GM18867 (cell line): ENCODE measurements around the gene SRGAP1.
"Not testable (repeated sequence)": the region's sequence is repeated elsewhere in the genome, so short reads cannot be mapped to it uniquely, and the experiment has no call there.

Experiments used
- ATAC-seq: cut with Tn5 transposase; IDR thresholded peaks from one replicate; pipeline ENCODE4 v1.9.1; 2021; ENCODE audit warnings: mild to moderate bottlenecking, moderate library complexity; ENCODE audit not compliant: unreplicated experiment

Gene SRGAP1

GRCh38 chr12:64103825-64104740, 259.6 kb downstream of the SRGAP1 start:
- no peak for ATAC-seq

DNA sequence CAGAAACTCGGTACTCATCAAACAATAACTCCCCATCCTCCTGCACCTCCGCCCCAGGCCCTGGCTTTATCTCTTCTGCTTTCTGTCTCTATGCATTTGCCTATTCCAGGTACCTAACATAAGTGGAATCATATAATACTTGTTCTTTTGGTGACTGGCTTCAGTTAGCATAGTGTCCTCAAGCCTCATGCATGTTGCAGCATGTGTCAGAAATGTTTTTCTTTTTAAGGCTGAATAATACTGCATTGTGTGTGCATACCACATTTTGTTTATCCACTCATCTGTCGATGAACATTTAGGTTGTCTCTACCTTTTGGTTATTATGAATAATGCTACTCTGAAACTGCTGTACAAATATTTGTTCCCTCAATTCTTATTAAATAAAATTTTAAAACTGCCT, 260.5 kb downstream of the SRGAP1 start:
- no peak for ATAC-seq

DNA sequence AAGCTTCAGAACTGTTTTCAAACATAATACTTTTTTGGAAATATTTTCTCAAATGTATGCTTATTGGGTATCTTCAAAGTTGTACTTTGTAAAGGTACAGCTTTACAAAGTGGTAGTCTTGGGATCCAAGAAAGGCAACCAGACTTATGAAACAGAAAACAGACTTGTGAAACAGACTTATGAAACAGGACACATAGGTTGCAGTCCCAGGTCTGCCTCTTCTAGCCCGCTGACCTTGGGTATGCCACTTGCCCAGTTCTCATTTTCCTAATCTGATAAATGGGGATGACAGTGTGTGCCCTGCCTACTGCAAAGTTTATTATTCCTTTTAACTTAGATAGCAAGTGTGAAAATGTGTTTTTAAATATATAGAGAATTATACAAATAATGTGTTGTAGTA, 263.3 kb downstream of the SRGAP1 start:
- ATAC-seq = no peak

DNA sequence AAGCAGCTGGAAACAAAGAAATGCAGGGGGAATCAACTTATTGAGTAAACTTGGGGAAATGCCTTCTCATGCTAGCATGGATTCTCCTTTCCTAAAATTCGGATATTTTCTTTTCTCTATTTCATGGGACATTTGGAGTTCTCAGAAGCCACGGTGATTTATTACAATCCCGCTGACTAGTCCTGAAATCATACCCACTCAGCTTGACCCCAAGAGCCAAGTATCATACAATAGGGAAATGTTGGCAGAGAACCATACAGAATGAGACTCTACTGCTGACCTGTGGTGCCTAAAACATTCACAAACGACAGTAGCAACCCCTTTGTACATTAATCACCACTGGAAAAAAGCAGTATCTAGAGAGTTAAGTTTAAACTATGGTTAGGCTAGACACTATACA, 265.2 kb downstream of the SRGAP1 start:
- no peak for ATAC-seq

GRCh38 chr12:64110864-64111263, 266.4 kb downstream of the SRGAP1 start:
- ATAC-seq = no peak

GRCh38 chr12:64116969-64117368, 272.5 kb downstream of the SRGAP1 start:
- no peak for ATAC-seq

DNA sequence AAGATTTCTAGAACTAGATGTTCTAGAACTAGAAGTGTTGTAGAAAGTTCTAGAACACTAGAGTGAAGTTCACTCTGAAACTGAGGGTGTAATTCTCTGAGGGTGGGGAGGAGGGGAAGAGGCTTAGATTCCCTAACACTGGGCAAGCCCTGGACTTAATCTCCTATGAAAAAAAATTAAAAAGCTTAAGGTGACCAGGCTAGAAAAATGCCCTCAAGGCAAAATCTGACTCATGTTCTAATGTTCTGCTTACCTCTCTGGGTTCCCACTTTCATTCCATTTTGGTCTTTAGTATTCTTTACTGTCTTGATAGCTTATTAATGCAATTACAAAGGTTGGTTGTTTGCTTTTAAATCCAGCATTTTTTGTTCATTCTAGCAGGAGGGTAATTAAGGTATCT, 276.1 kb downstream of the SRGAP1 start:
- no peak for ATAC-seq

DNA sequence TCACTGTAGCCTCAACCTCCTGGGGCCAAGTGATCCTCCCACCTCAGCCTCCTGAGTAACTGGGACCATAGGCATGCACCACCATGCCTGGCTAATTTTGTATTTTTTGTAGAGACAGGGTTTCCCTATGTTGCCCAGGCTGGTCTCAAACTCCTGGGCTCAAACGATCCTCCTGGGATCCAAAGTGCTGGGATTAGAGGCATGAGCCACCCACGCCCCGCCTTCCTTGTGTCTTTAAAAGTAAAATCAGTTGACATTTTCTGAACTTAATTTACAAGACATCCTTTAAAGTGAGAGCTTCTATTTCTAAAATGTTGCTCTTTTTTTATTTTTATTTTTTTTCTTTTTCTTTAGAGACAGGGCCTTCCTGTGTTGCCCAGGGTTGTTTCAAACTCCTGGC, 276.6 kb downstream of the SRGAP1 start:
- ATAC-seq = not testable (repeated sequence)

DNA sequence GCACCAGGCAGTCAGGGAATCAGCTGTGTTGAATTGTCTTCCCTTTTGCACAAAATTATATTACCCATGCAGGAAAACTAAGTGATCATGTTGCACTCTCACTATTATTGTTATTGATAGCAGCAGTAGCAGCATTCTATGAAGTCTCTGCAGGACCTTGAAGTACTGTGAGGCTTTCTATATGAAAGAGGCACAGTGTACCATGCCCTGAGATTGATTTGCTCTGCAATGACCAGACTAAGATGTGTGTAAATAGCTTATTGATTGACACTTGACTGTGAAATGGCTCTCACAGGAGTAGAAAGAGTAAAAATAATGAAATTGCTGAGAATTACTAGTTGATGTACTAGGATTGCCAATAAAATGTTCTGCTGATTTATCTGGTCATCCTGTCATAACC, 277.7 kb downstream of the SRGAP1 start:
- no peak for ATAC-seq

- no peak for ATAC-seq
These were observed 278.5 kb downstream of the SRGAP1 start for GRCh38 chr12:64122995-64123394.

- ATAC-seq = no peak
These were observed 278.9 kb downstream of the SRGAP1 start for GRCh38 chr12:64123448-64123847.

- no peak for ATAC-seq
These were observed 280.2 kb downstream of the SRGAP1 start for GRCh38 chr12:64124511-64125197.

DNA sequence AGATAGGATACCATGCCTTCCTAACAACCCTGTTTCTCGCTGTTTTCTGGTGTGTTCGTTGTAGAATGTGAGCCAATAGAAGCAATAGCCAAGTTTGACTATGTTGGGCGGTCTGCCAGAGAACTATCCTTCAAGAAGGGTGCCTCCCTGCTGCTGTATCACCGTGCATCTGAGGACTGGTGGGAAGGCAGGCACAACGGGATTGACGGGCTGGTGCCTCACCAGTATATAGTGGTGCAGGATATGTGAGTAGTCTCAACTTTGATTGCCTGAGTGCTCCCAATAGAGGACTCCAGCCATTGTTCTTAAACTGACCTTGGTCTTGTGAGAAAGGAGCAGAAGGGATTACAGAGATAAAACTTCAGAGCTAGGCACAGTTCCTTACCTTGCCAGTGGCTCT, 281.4 kb downstream of the SRGAP1 start:
- ATAC-seq = no peak

DNA sequence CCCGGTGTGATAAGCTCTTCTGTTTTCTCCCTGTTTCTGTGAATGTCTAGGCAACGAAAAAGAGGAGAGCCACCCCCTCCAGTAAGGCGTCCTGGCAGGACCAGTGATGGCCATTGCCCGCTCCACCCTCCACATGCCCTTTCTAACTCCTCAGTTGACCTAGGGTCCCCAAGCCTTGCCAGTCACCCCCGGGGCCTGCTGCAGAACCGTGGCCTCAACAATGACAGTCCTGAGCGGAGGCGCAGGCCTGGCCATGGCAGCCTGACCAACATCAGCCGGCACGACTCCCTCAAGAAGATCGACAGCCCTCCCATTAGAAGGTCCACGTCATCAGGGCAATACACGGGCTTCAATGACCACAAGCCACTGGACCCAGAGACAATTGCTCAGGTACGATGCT, 283.3 kb downstream of the SRGAP1 start:
- no peak for ATAC-seq

GRCh38 chr12:64128366-64128765, 283.9 kb downstream of the SRGAP1 start:
- ATAC-seq = no peak

- ATAC-seq = not testable (repeated sequence)
These were observed 286.0 kb downstream of the SRGAP1 start for GRCh38 chr12:64130476-64130875.

DNA sequence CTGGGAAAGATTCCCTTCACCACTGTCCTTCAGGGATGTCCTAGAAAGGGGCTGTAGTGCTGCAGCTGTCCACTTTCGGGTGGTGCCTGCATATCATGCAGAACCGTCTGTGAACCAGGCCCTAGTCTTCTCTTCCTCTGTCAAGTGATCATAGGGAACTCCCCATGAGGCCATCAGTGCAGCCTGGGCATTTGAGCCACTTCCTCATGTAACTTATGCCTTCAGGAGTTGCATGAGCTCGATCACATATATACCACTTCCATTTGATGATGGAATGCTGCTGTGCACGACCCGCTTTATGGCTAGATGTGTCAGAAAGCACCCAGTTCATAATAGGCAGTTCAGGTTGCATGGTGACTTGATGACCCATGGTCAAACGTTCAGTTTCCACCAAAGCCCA, 287.0 kb downstream of the SRGAP1 start:
- ATAC-seq = not testable (repeated sequence)

DNA sequence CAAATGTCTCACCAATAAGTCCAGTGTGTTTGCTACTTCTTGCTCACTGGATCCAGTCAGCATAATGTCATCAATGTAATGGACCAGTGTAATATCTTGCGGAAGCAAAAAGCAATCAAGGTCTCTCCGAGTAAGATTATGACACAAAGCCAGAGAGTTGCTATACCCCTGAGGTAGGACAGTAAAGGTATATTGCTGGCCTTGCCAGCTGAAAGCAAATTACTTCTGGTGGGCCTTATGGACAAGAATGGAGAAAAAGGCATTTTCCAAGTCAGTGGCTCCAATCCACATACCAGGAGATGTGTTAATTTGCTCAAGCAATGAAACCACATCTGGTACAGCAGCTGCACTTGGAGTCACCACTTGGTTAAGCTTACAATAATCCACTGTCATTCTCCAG, 288.2 kb downstream of the SRGAP1 start:
- not testable (repeated sequence) for ATAC-seq

DNA sequence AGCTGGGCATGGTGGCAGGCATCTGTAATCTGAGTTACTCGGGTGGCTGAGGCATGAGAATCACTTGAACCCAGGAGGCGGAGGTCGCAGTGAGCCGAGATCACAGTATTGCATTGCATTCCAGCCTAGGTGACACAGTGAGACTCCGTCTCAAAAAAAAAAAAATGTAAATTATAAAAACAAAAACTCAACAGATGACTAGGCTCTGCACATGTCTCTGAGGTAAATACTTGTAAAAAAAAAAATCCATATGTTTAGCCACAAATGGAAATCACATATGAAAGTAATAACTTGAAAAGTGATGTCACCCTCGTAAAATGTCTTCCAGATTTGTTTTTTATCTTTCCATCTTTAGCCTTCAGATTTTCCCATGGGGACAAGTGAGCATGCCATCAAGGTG, 292.6 kb downstream of the SRGAP1 start:
- no peak for ATAC-seq

DNA sequence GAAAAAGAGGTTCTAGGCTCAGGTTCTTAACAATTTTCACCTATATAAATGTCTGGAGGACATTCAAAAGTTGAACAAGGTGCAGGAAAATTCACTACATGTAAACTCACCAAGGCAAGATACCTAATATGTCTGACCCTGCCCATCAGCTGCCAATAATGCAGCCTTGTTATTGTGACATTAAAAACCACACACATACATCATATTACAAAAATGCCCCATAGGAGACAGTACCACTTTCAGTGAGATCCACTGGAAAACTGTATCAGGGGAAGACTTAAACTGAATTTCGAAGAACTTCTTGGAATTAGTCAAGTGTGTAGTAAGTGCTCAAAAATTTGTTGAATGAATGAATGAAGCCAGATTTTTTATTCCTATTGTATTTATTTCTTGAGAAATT, 294.5 kb downstream of the SRGAP1 start:
- ATAC-seq = no peak

DNA sequence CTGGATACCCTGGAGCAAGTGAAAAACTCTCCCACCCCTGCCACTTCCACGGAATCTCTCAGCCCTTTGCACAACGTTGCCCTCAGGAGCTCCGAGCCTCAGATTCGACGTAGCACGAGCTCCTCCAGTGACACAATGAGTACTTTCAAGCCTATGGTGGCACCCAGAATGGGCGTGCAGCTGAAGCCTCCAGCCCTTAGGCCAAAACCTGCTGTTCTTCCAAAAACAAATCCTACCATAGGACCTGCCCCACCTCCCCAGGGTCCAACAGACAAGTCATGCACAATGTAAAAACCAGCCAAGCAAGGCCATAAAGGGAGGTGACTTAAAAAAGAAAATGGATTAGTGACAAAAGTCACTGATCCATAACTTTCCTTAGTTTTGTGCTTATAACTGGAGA, 297.9 kb downstream of the SRGAP1 start:
- ATAC-seq = no peak

DNA sequence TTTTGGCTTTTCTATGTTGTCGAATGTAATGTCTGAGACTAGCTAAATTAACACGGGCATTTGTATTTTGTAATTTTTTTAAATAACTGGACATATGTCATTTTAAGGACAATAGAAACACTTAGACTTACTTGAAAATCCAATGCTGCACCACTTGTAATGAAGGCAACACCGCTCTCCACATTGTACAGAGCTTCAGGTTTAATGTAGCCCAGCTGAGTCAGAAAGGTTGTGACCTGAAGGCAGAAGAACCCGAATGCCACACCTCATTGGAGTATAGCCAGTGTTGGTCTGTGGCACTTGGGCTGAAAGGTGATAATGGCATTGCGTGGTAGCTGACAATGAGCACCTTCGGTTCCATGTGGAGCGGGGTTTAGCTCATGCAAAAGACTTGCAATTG, 298.3 kb downstream of the SRGAP1 start:
- ATAC-seq = no peak
